ENCODE data around the gene GRAMD1B. TPM values are rescaled to one million over a fixed set of nuclear protein-coding genes. Genes with fewer than 3 reads are reported as not detected.

The GRAMD1B gene
- total RNA-seq, 1 experiment from 2014 or later = 82.1 TPM

DNA sequence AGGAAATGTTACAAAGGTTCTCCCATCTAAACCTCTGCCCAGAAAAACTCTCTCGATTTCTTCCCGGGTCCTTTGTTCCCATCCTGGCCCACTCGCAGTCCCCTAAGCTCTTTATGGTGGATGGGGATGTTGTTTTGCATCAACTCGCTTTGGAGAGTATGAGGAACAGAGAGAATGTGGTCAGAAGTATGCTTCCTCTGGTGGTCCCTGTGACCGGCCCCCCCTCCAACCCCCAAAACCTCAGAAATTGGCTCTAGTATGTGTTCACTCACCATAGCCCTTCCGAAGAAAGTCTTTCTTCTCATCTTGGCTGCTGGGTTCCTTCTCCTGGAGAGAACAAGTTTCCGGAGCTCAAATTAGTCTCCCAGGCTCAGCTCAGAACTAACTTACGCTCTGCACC, 54.4 kb downstream of the GRAMD1B start:
- intact Hi-C loops (cut with micrococcal nuclease) = no loop called here

DNA sequence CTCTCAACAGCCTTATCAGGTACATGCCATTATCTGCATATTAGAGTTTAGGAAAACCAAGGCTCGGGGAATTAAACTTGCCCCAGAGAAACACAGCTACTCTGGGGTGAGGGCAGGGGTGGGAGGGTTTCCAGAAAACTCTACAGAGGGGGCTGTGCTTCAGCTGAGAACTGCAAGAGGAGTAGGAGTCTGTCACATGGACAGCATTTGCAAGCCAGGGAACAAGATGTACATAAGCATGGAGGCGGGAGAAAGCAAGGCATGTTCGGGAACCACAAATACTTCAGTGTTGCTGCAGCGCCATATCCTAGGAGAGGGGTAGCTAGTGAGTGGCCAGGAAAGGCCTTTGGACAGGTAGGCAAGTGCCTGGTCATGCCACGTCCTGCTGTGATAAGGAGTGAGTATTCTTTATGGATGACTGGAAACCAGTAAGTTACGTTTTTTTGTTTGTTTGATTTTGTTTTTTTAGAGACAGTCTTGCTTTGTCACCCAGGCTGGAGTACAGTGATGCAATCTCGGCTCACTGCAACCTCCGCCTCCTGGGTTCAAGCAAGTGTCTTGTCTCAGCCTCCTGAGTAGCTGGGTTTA, 57.2 kb downstream of the GRAMD1B start:
- no peak overlapping the region for H3K4me2 ChIP-seq (ENCODE audit: low read length)
- H3K9ac ChIP-seq (ENCODE audit: low read length) = no peak overlapping the region
- no peaks in the 10 kb centered on the region for H3K9me2 ChIP-seq (replicated peaks; ENCODE audit: low read length)
- TF ChIP-seq, protein P1, sequence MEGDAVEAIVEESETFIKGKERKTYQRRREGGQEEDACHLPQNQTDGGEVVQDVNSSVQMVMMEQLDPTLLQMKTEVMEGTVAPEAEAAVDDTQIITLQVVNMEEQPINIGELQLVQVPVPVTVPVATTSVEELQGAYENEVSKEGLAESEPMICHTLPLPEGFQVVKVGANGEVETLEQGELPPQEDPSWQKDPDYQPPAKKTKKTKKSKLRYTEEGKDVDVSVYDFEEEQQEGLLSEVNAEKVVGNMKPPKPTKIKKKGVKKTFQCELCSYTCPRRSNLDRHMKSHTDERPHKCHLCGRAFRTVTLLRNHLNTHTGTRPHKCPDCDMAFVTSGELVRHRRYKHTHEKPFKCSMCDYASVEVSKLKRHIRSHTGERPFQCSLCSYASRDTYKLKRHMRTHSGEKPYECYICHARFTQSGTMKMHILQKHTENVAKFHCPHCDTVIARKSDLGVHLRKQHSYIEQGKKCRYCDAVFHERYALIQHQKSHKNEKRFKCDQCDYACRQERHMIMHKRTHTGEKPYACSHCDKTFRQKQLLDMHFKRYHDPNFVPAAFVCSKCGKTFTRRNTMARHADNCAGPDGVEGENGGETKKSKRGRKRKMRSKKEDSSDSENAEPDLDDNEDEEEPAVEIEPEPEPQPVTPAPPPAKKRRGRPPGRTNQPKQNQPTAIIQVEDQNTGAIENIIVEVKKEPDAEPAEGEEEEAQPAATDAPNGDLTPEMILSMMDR (conservative IDR thresholded peaks at IDR 0.05; ENCODE audit: low read depth, low read length) = no peak
- no peak for TF ChIP-seq EZH2 (IDR thresholded peaks at IDR 0.05; ENCODE audit: low read length, unreplicated experiment)
- no peak for TF ChIP-seq EZH2phosphoT487 (IDR thresholded peaks at IDR 0.05; ENCODE audit: borderline replicate concordance, low read length)
- H3K4me3 ChIP-seq (ENCODE audit: low read length) = no peak overlapping the region
- intact Hi-C loops (cut with micrococcal nuclease) = no loop called here
- H3K79me2 ChIP-seq (ENCODE audit: low read length) = 0 out of 2 replicates have a peak, but pooled peaks cover 17% of the 10 kb centered on the region
- no peaks in the 10 kb centered on the region for H4K20me1 ChIP-seq (ENCODE audit: low read length)
- H3K27me3 ChIP-seq (ENCODE audit: low read length) = no peaks in the 10 kb centered on the region
- H3F3A ChIP-seq (ENCODE audit: low read length, unreplicated experiment) = no peaks in the 10 kb centered on the region
- ATAC-seq (no peak), DNase-seq (no peak)
- peaks cover 20% of the 10 kb centered on the region for H3K4me1 ChIP-seq (ENCODE audit: insufficient read depth, low read length)
- peak overlapping the region; percentile 17 for H3K27ac ChIP-seq (ENCODE audit: low read length)
- BruUV-seq (replicated peaks) = no TSS peak
- POLR2A ChIA-PET (ENCODE audit: unreplicated experiment) = no interaction called here
- CTCF ChIA-PET = interaction anchor here (0.6 kb wide), 1 partner anchor 9 kb away, joined by 3 read pairs; no protein-coding TSS in a partner anchor
- no peaks in the 10 kb centered on the region for H3K9me3 ChIP-seq (ENCODE audit: low read length)
- H3K36me3 ChIP-seq (ENCODE audit: low read depth, low read length) = peaks cover 23% of the 10 kb centered on the region
- H2AFZ ChIP-seq (ENCODE audit: low read length) = no peak overlapping the region

More for the DNA sequence above, 54.4 kb downstream of the GRAMD1B start:
- H3K4me1 ChIP-seq (ENCODE audit: insufficient read depth, low read length) = peaks cover 21% of the 10 kb centered on the region
- H3K9me3 ChIP-seq (ENCODE audit: low read length) = no peaks in the 10 kb centered on the region
- no peaks in the 10 kb centered on the region for H3K27me3 ChIP-seq (ENCODE audit: low read length)
- no peaks in the 10 kb centered on the region for H3K9me2 ChIP-seq (replicated peaks; ENCODE audit: low read length)
- TSS peak; percentile 2 for BruUV-seq (replicated peaks)
- no peak overlapping the region for H3K9ac ChIP-seq (ENCODE audit: low read length)
- peaks cover 35% of the 10 kb centered on the region for H3K36me3 ChIP-seq (ENCODE audit: low read depth, low read length)
- no peak overlapping the region for H3K4me2 ChIP-seq (ENCODE audit: low read length)
- ATAC-seq (no peak), DNase-seq (no peak)
- ChIA-PET CTCF (no interaction called here), POLR2A (ENCODE audit: unreplicated experiment) (no interaction called here)
- H3K4me3 ChIP-seq (ENCODE audit: low read length) = no peak overlapping the region
- TF ChIP-seq, protein P1 (conservative IDR thresholded peaks at IDR 0.05; ENCODE audit: low read depth, low read length) = no peak
- TF ChIP-seq EZH2phosphoT487 (IDR thresholded peaks at IDR 0.05; ENCODE audit: borderline replicate concordance, low read length) = no peak
- no peak for TF ChIP-seq EZH2 (IDR thresholded peaks at IDR 0.05; ENCODE audit: low read length, unreplicated experiment)
- peaks cover 25% of the 10 kb centered on the region for H3K79me2 ChIP-seq (ENCODE audit: low read length)
- no peak overlapping the region for H3K27ac ChIP-seq (ENCODE audit: low read length)
- no peaks in the 10 kb centered on the region for H3F3A ChIP-seq (ENCODE audit: low read length, unreplicated experiment)
- H4K20me1 ChIP-seq (ENCODE audit: low read length) = no peaks in the 10 kb centered on the region
- H2AFZ ChIP-seq (ENCODE audit: low read length) = no peak overlapping the region

DNA sequence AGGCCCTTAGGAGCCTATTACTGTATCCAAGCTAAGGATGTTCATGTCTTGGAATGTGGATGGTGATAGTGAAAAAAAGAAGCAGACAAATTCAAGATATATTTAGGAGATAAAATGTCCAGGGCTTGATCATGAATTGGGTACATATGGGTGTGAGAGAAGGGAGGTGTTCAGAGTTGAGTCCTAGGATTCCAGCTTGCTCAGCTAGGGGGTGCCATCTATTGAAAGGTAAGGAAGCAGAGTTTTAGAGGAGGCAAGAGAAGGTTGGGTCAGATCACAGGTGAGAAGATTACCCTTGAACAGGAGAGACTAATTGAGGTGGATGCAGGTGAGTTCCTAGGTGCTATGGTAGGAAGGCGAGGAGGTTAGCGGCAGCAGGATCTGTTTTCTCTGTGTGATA, 60.5 kb downstream of the GRAMD1B start:
- no peak overlapping the region for H3K27ac ChIP-seq (ENCODE audit: low read length)
- no TSS peak for BruUV-seq (replicated peaks)
- H3K4me1 ChIP-seq (ENCODE audit: insufficient read depth, low read length) = peaks cover 16% of the 10 kb centered on the region
- intact Hi-C loops (cut with micrococcal nuclease) = no loop called here
- no peak overlapping the region for H2AFZ ChIP-seq (ENCODE audit: low read length)
- H3K27me3 ChIP-seq (ENCODE audit: low read length) = no peaks in the 10 kb centered on the region
- ATAC-seq = peak; percentile 13; the same call in 1 of the 2 replicates
- TF ChIP-seq, protein P1 (conservative IDR thresholded peaks at IDR 0.05; ENCODE audit: low read depth, low read length) = peak; percentile 48; the same call in 1 of the 2 replicates
- no peak for TF ChIP-seq EZH2 (IDR thresholded peaks at IDR 0.05; ENCODE audit: low read length, unreplicated experiment)
- no peaks in the 10 kb centered on the region for H3F3A ChIP-seq (ENCODE audit: low read length, unreplicated experiment)
- H3K9ac ChIP-seq (ENCODE audit: low read length) = no peak overlapping the region
- no peak overlapping the region for H3K4me3 ChIP-seq (ENCODE audit: low read length)
- POLR2A ChIA-PET (ENCODE audit: unreplicated experiment) = no interaction called here
- no peak overlapping the region for H3K4me2 ChIP-seq (ENCODE audit: low read length)
- peaks cover 10% of the 10 kb centered on the region; the same call in 1 of the 2 replicates for H3K36me3 ChIP-seq (ENCODE audit: low read depth, low read length)
- H3K9me2 ChIP-seq (replicated peaks; ENCODE audit: low read length) = no peaks in the 10 kb centered on the region
- DNase-seq = no peak
- 0 out of 2 replicates have a peak, but pooled peaks cover 3% of the 10 kb centered on the region for H4K20me1 ChIP-seq (ENCODE audit: low read length)
- no peaks in the 10 kb centered on the region for H3K9me3 ChIP-seq (ENCODE audit: low read length)
- CTCF ChIA-PET = no interaction called here
- H3K79me2 ChIP-seq (ENCODE audit: low read length) = 0 out of 2 replicates have a peak, but pooled peaks cover 5% of the 10 kb centered on the region
